SK-N-SH treated with all-trans-retinoic acid at 6 μM for 48 hours (cell line): Measurements from ENCODE around the gene OS9.

Source experiments
- ARNTL ChIP-seq: fragments of 450-650 bp; formaldehyde crosslinking; IDR thresholded peaks from 2 replicates; pipeline ENCODE4 v1.5.0; 2020; ENCODE audit warnings: low read depth, mild to moderate bottlenecking, moderate library complexity, borderline replicate concordance
- CSDC2 ChIP-seq: fragments of 250-450 bp; sonication (Bioruptor Pico); IDR thresholded peaks from 2 replicates; pipeline ENCODE4 v1.5.0; 2020; ENCODE audit warnings: mild to moderate bottlenecking, moderate library complexity
- ESRRG ChIP-seq: fragments of 250-450 bp; sonication (Bioruptor Pico); IDR thresholded peaks from 2 replicates; pipeline ENCODE4 v1.6.1; 2021; ENCODE audit warnings: mild to moderate bottlenecking
- PPARA ChIP-seq: fragments of 250-450 bp; sonication (Bioruptor Pico); IDR thresholded peaks from 2 replicates; pipeline ENCODE4 v1.5.0; 2020; ENCODE audit warnings: mild to moderate bottlenecking, borderline replicate concordance
- RARB ChIP-seq: fragments of 250-450 bp; sonication (Bioruptor Pico); IDR thresholded peaks from 2 replicates; pipeline ENCODE4 v1.8.0; 2021; ENCODE audit warnings: mild to moderate bottlenecking, moderate library complexity
- TOX ChIP-seq: fragments of 250-450 bp; sonication (Bioruptor Pico); IDR thresholded peaks from 2 replicates; pipeline ENCODE4 v1.8.0; 2021; ENCODE audit warnings: mild to moderate bottlenecking, moderate library complexity, borderline replicate concordance
- ZNF565 ChIP-seq: fragments of 450-650 bp; formaldehyde crosslinking; conservative IDR thresholded peaks from 2 replicates; pipeline ENCODE4 v1.5.0; 2020; ENCODE audit warnings: low read depth, mild to moderate bottlenecking, moderate library complexity
- TF ChIP-seq, protein P1 (sequence below): fragments of 250-450 bp; sonication (Bioruptor Pico); IDR thresholded peaks from 2 replicates; pipeline ENCODE4 v1.5.1; 2020; ENCODE audit warnings: low read depth, mild to moderate bottlenecking, moderate library complexity
- TF ChIP-seq, protein P2 (sequence below): fragments of 250-450 bp; sonication (Bioruptor Pico); IDR thresholded peaks from 2 replicates; pipeline ENCODE4 v1.5.0; 2020; ENCODE audit warnings: mild to moderate bottlenecking, moderate library complexity
- TF ChIP-seq, protein P3 (sequence below): fragments of 250-450 bp; sonication (Bioruptor Pico); IDR thresholded peaks from 2 replicates; pipeline ENCODE4 v1.5.1; 2021; ENCODE audit warnings: mild to moderate bottlenecking, moderate library complexity

DNA sequence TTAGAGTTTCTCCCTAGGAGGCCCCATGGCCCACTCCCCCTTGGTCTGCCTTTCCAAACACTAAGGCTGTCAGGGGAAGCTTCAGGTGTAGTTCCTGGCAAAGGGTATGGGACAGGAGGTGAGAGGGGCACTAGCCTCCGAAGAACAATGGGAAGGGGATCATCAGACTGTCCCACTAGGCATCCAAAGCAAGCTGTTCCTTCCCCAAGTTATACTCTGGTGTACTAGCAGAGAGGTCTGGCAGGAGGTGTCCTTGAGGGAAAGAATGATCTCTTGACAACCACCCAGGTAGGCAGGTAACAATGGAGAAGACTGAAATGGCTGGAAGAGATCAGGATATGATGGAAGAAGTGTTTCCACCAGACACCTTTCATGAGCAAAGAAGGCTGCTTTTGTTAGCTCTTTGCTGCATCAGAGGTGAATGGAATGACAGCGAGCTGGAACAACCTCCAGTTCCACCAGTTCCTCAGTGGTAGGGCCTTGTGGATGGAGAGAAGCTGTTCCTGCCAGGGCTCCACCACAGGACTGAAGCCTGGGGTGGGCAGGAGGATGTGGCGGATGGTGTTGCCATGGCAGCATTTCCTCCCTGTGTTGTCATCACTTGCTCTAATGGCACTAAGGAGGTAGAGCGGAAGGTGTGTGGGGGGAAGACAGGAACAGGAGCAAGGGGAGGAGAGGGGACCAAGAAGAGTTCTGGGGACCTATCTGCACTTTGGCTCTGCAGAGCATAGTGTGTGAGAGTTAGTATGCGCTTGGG is 46.9 kb downstream of the OS9 start:
- TF ChIP-seq PPARA (no peak), RARB (CRISPR knock-in tag) (no peak), ESRRG (CRISPR knock-in tag) (no peak), TOX (CRISPR knock-in tag) (no peak), ARNTL (CRISPR knock-in tag) (no peak), CSDC2 (no peak), ZNF565 (CRISPR knock-in tag) (no peak)
- TF ChIP-seq, protein P1, sequence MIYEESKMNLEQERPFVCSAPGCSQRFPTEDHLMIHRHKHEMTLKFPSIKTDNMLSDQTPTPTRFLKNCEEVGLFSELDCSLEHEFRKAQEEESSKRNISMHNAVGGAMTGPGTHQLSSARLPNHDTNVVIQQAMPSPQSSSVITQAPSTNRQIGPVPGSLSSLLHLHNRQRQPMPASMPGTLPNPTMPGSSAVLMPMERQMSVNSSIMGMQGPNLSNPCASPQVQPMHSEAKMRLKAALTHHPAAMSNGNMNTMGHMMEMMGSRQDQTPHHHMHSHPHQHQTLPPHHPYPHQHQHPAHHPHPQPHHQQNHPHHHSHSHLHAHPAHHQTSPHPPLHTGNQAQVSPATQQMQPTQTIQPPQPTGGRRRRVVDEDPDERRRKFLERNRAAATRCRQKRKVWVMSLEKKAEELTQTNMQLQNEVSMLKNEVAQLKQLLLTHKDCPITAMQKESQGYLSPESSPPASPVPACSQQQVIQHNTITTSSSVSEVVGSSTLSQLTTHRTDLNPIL, result no peak
- TF ChIP-seq, protein P2, sequence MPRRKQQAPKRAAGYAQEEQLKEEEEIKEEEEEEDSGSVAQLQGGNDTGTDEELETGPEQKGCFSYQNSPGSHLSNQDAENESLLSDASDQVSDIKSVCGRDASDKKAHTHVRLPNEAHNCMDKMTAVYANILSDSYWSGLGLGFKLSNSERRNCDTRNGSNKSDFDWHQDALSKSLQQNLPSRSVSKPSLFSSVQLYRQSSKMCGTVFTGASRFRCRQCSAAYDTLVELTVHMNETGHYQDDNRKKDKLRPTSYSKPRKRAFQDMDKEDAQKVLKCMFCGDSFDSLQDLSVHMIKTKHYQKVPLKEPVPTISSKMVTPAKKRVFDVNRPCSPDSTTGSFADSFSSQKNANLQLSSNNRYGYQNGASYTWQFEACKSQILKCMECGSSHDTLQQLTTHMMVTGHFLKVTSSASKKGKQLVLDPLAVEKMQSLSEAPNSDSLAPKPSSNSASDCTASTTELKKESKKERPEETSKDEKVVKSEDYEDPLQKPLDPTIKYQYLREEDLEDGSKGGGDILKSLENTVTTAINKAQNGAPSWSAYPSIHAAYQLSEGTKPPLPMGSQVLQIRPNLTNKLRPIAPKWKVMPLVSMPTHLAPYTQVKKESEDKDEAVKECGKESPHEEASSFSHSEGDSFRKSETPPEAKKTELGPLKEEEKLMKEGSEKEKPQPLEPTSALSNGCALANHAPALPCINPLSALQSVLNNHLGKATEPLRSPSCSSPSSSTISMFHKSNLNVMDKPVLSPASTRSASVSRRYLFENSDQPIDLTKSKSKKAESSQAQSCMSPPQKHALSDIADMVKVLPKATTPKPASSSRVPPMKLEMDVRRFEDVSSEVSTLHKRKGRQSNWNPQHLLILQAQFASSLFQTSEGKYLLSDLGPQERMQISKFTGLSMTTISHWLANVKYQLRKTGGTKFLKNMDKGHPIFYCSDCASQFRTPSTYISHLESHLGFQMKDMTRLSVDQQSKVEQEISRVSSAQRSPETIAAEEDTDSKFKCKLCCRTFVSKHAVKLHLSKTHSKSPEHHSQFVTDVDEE, result no peak
- TF ChIP-seq, protein P3, sequence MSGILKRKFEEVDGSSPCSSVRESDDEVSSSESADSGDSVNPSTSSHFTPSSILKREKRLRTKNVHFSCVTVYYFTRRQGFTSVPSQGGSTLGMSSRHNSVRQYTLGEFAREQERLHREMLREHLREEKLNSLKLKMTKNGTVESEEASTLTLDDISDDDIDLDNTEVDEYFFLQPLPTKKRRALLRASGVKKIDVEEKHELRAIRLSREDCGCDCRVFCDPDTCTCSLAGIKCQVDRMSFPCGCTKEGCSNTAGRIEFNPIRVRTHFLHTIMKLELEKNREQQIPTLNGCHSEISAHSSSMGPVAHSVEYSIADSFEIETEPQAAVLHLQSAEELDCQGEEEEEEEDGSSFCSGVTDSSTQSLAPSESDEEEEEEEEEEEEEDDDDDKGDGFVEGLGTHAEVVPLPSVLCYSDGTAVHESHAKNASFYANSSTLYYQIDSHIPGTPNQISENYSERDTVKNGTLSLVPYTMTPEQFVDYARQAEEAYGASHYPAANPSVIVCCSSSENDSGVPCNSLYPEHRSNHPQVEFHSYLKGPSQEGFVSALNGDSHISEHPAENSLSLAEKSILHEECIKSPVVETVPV, result no peak
